Prostate gland (tissue), 2 donors: Measurements from ENCODE around the gene SCFD2.

ENCODE experiments used
- POLR2A ChIP-seq: fragments of 450-650 bp; IDR thresholded peaks from one replicate; pipeline ENCODE4 v1.6.1; 2016; ENCODE audit warnings: antibody characterized with exemption, mild to moderate bottlenecking
- TF ChIP-seq, protein P1 (sequence below), 4 experiments: fragments of 200-600 bp in 2 of 4; fragments of 450-650 bp in 2 of 4; sonication (generic) in 2 of 4; IDR thresholded peaks; 1 replicate in 3 of 4; 2 replicates in 1 of 4; pipeline ENCODE4 v1.5.1; 2016 to 2019; ENCODE audit warnings: antibody characterized with exemption in 4 of 4, mild to moderate bottlenecking in 2 of 4, moderate library complexity in 2 of 4

DNA sequence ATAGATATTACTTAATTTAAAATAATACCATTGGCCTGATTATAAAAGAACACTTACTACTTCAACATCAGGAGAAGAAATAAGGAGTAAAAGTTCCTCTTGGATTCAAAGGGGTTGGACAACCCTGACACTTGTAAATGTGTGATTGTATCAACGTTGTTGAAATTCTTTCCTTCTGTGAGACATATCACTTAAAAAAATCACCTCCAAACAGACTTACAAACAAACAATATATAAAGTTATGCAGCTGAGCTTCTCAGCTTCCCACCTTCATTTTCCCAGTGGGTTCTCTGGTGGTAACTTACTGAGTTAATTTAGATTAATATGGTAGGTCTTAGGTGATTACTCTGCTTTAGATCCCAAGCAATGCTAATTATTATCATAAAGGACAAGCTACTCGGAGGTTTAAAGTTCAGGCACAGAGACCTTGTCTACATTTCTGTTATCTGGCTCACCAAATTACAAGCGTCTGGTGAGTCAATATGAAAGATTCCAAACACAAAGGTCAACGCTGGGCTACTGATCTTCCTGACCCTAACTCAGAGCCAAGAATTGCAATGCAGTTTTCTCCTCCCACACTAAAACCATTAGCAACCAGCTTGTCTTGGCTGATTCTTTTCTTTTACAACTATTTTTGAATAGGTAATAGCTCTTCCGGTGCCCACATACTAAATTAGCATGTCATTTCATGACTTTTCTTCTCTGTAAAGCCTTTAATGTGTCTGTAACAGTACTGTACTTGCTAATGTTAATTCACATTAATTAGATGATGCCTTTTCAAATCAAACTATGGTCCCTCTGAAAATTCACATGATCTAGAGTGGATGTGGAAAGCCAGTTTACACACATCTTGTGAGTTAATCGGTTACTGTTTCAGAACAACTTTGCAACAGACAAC is 346.1 kb downstream of the SCFD2 start:
- TF ChIP-seq, protein P1, sequence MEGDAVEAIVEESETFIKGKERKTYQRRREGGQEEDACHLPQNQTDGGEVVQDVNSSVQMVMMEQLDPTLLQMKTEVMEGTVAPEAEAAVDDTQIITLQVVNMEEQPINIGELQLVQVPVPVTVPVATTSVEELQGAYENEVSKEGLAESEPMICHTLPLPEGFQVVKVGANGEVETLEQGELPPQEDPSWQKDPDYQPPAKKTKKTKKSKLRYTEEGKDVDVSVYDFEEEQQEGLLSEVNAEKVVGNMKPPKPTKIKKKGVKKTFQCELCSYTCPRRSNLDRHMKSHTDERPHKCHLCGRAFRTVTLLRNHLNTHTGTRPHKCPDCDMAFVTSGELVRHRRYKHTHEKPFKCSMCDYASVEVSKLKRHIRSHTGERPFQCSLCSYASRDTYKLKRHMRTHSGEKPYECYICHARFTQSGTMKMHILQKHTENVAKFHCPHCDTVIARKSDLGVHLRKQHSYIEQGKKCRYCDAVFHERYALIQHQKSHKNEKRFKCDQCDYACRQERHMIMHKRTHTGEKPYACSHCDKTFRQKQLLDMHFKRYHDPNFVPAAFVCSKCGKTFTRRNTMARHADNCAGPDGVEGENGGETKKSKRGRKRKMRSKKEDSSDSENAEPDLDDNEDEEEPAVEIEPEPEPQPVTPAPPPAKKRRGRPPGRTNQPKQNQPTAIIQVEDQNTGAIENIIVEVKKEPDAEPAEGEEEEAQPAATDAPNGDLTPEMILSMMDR (IDR thresholded peaks at IDR 0.05): no peak
- no peak for TF ChIP-seq POLR2A
